Vagina (tissue), 2 donors: ENCODE data around the gene USP21. TPM values are rescaled to one million over a fixed set of nuclear protein-coding genes. Genes with fewer than 3 reads are reported as not detected.
A peak's percentile ranks its signal among the peaks of the same experiment; 100 is the strongest.

Experiments
- DNase-seq, 2 donors: peaks; one replicate each; pipeline ENCODE4 v3.0.0-alpha.2; 2017; ENCODE audit errors: extremely low spot score in 2 of 2
- H3K27ac ChIP-seq: fragments of 200-600 bp; sonication (generic); one replicate; pipeline ENCODE4 v1.5.1; 2019
- H3K27me3 ChIP-seq: fragments of 200-600 bp; sonication (generic); one replicate; pipeline ENCODE4 v1.5.1; 2019
- H3K36me3 ChIP-seq, 2 donors: fragments of 200-600 bp; sonication (generic); one replicate each; pipeline ENCODE4 v1.5.1; 2017 to 2019
- H3K4me1 ChIP-seq: fragments of 200-600 bp; sonication (generic); one replicate; pipeline ENCODE4 v1.5.1; 2019
- H3K4me3 ChIP-seq, 2 donors: fragments of 200-600 bp; sonication (generic); 1 replicate in 1 of 2; 2 replicates in 1 of 2; pipeline ENCODE4 v1.5.1; 2016 to 2019
- H3K9me3 ChIP-seq: fragments of 200-600 bp; sonication (generic); one replicate; pipeline ENCODE4 v1.5.1; 2019
- POLR2A ChIP-seq, 2 donors: fragments of 450-650 bp; IDR thresholded peaks; one replicate each; pipeline ENCODE4 v1.6.1; 2017; ENCODE audit warnings: antibody characterized with exemption in 2 of 2, mild to moderate bottlenecking in 2 of 2, moderate library complexity in 2 of 2
- POLR2AphosphoS5 ChIP-seq, 2 donors: sonication (generic); formaldehyde crosslinking; IDR thresholded peaks; one replicate each; pipeline ENCODE4 v1.9.0; 2017; ENCODE audit warnings: antibody characterized with exemption in 2 of 2, mild to moderate bottlenecking in 2 of 2, low read depth in 1 of 2; ENCODE audit not compliant: insufficient read depth in 1 of 2
- intact Hi-C: fragments of 100-400 bp; cut with DNase I; formaldehyde crosslinking; loops from one replicate; pipeline ENCODE4 v1.15.1; 2023
- total RNA-seq: library from RNA; depleted of rRNA; stranded (reverse); fragments of >200 nt; gene quantifications from one replicate; pipeline ENCODE4 v1.2.3, GENCODE V29; 2016
- TF ChIP-seq, protein P1 (sequence below), 3 experiments: fragments of 450-650 bp in 2 of 3; fragments of 200-600 bp in 1 of 3; sonication (generic) in 1 of 3; IDR thresholded peaks; one replicate each; pipeline ENCODE4 v1.5.1; 2017 to 2019; ENCODE audit warnings: antibody characterized with exemption in 3 of 3, mild to moderate bottlenecking in 2 of 3, moderate library complexity in 2 of 3

The USP21 gene
- total RNA-seq, 1 donor from 2014 or later, result 19.4 TPM

- intact Hi-C loops, result loop anchor here (10.0 kb wide), 1 partner anchor 186 kb away; no protein-coding TSS in a partner anchor
- peak in 1 of 2 donors; percentile 96 for DNase-seq
- Histone ChIP-seq H3K36me3 (peaks cover 0 to 5% of the 10 kb centered on the region in 2 donors), H3K9me3 (no peaks in the 10 kb centered on the region), H3K27ac (peak within 1 kb of the TSS; percentile 97), H3K27me3 (no peaks in the 10 kb centered on the region), H3K4me3 (peak within 1 kb of the TSS; percentile 34 to 59), H3K4me1 (peaks cover 86% of the 10 kb centered on the region)
- TF ChIP-seq POLR2AphosphoS5 (IDR thresholded peaks at IDR 0.05; ENCODE audit: insufficient read depth in 1 of 2, low read depth in 1 of 2) (peak; percentile 42 to 76), POLR2A (IDR thresholded peaks at IDR 0.05) (peak in 1 of 2 donors; percentile 90)
- TF ChIP-seq, protein P1, sequence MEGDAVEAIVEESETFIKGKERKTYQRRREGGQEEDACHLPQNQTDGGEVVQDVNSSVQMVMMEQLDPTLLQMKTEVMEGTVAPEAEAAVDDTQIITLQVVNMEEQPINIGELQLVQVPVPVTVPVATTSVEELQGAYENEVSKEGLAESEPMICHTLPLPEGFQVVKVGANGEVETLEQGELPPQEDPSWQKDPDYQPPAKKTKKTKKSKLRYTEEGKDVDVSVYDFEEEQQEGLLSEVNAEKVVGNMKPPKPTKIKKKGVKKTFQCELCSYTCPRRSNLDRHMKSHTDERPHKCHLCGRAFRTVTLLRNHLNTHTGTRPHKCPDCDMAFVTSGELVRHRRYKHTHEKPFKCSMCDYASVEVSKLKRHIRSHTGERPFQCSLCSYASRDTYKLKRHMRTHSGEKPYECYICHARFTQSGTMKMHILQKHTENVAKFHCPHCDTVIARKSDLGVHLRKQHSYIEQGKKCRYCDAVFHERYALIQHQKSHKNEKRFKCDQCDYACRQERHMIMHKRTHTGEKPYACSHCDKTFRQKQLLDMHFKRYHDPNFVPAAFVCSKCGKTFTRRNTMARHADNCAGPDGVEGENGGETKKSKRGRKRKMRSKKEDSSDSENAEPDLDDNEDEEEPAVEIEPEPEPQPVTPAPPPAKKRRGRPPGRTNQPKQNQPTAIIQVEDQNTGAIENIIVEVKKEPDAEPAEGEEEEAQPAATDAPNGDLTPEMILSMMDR (IDR thresholded peaks at IDR 0.05), result no peak
These were observed 39.7 kb downstream of the USP21 start, which contains the start of gene ADAMTS4 for GRCh38 chr1:161198897-161199431. Gene ADAMTS4 (minus strand): TSS chr1:161199054. CDS start chr1:161198627, 427 bp downstream.

GRCh38 chr1:161199506-161200139 lies 40.3 kb downstream of the USP21 start:
- H3K4me3 ChIP-seq, result peak overlapping the region in 1 of 2 donors; percentile 59
- no peaks in the 10 kb centered on the region for H3K9me3 ChIP-seq
- no peak for DNase-seq
- H3K27ac ChIP-seq, result peak overlapping the region; percentile 97
- H3K4me1 ChIP-seq, result peaks cover 88% of the 10 kb centered on the region
- no peaks in the 10 kb centered on the region for H3K27me3 ChIP-seq
- H3K36me3 ChIP-seq, result peaks cover 0 to 11% of the 10 kb centered on the region in 2 donors
- intact Hi-C loops, result loop anchor here (10.0 kb wide), 1 partner anchor 185 kb away; no protein-coding TSS in a partner anchor
- TF ChIP-seq POLR2A (IDR thresholded peaks at IDR 0.05), result no peak
- TF ChIP-seq POLR2AphosphoS5 (IDR thresholded peaks at IDR 0.05; ENCODE audit: insufficient read depth in 1 of 2, low read depth in 1 of 2), result no peak
- TF ChIP-seq, protein P1 (IDR thresholded peaks at IDR 0.05), result no peak

DNA sequence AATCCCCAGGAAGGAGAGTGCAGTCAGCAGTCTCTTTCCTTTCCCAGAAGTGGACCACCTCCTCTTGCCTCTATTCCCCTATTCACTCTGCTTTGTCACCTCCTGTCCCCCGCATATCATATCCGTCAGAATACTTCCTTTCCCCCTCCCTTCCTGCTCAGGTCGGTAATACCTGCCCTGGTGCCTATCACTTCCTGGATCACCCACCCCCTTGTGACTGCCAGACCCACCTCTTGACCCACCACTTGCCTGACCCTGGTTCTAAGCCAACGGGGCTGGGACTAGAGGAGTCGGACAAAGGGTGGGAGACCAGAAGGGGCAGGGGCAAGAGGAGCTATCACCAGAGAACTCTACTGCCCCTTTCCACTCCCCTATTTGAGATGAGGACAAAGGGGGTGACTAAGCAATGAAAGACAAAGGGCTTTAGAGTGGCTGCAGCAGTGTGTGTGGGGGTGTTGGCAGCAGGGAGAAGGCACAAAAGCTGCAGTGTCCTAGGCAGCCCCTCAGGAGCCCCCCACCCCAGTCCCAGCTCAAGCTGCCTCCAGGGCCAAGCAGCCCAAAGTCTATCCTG lies 41.2 kb downstream of the USP21 start:
- TF ChIP-seq, protein P1 (IDR thresholded peaks at IDR 0.05), result no peak
- TF ChIP-seq POLR2A (IDR thresholded peaks at IDR 0.05) (no peak), POLR2AphosphoS5 (IDR thresholded peaks at IDR 0.05; ENCODE audit: insufficient read depth in 1 of 2, low read depth in 1 of 2) (no peak)
- H3K4me3 ChIP-seq, result peak overlapping the region in 1 of 2 donors; percentile 82
- intact Hi-C loops, result no loop called here
- H3K4me1 ChIP-seq, result peaks cover 87% of the 10 kb centered on the region
- H3K9me3 ChIP-seq, result no peaks in the 10 kb centered on the region
- DNase-seq, result no peak
- peak overlapping the region; percentile 97 for H3K27ac ChIP-seq
- H3K27me3 ChIP-seq, result no peaks in the 10 kb centered on the region
- H3K36me3 ChIP-seq, result peaks cover 0 to 11% of the 10 kb centered on the region in 2 donors

GRCh38 chr1:161200992-161201835 lies 41.9 kb downstream of the USP21 start:
- Histone ChIP-seq H3K9me3 (no peaks in the 10 kb centered on the region), H3K4me3 (peak overlapping the region; percentile 82 to 88), H3K27me3 (no peaks in the 10 kb centered on the region), H3K36me3 (peaks cover 0 to 11% of the 10 kb centered on the region in 2 donors), H3K27ac (peak overlapping the region; percentile 97), H3K4me1 (peaks cover 85% of the 10 kb centered on the region)
- no peak for TF ChIP-seq POLR2AphosphoS5 (IDR thresholded peaks at IDR 0.05; ENCODE audit: insufficient read depth in 1 of 2, low read depth in 1 of 2)
- TF ChIP-seq, protein P1 (IDR thresholded peaks at IDR 0.05), result no peak
- peak in 1 of 2 donors; percentile 6 for TF ChIP-seq POLR2A (IDR thresholded peaks at IDR 0.05)
- DNase-seq, result peak in 1 of 2 donors; percentile 96
- intact Hi-C loops, result no loop called here
